ENCODE measurements around the gene ACAT2. TPM values are rescaled to one million over a fixed set of nuclear protein-coding genes. Genes with fewer than 3 reads are reported as not detected.

ACAT2 gene
- total RNA-seq, 1 experiment from 2014 or later, result 156 TPM

DNA sequence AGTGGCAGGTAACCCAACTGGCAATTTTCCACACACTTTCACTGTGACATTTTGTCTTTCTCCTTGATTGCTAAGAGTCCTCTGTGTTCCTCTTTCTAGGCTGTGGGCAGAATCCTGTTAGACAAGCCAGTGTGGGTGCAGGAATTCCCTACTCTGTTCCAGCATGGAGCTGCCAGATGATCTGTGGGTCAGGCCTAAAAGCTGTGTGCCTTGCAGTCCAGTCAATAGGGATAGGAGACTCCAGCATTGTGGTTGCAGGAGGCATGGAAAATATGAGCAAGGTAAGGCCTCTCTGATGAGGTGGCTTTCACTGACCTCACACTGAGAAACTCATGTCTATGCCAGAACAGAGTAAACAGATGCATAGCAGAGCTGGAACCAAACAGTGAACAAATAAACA is 5.1 kb downstream of the ACAT2 start:
- H3K4me3 Mint-ChIP-seq, result no peak overlapping the region
- H3K4me1 Mint-ChIP-seq, result peaks cover 6 to 9% of the 10 kb centered on the region in 2 experiments
- Histone ChIP-seq H3K18ac (ENCODE audit: insufficient read length, low read depth, low read length) (no peak overlapping the region), H3K4ac (ENCODE audit: low read depth, low read length) (no peak overlapping the region), H2BK120ac (ENCODE audit: low read depth, low read length, poor library complexity, severe bottlenecking) (no peak overlapping the region), H2BK12ac (ENCODE audit: insufficient read length, low read depth, low read length) (no peak overlapping the region), H4K20me1 (ENCODE audit: control insufficient read depth, insufficient read depth, insufficient read length) (peaks cover 2% of the 10 kb centered on the region), H3K23me2 (ENCODE audit: insufficient read length, low read depth, low read length, poor library complexity, severe bottlenecking) (peaks cover 7% of the 10 kb centered on the region), H3K9me3 (ENCODE audit: control insufficient read depth, low read depth, low read length) (no peaks in the 10 kb centered on the region), H3K14ac (ENCODE audit: insufficient read depth, low read length) (no peak overlapping the region), H2AFZ (ENCODE audit: low read length) (no peak overlapping the region), H2BK5ac (ENCODE audit: insufficient read length, low read length) (no peak overlapping the region), H2AK5ac (ENCODE audit: insufficient read length, low read length) (no peak overlapping the region), H3K27ac (ENCODE audit: insufficient read length, low read depth, low read length) (no peak overlapping the region), H3K79me1 (ENCODE audit: insufficient read depth, low read depth, low read length, poor library complexity, severe bottlenecking) (peaks cover 3% of the 10 kb centered on the region), H3K56ac (ENCODE audit: insufficient read length, low read depth, low read length) (no peak overlapping the region), H4K8ac (replicated peaks; ENCODE audit: insufficient read length, low read depth, low read length) (no peak overlapping the region), H3K4me1 (ENCODE audit: insufficient read depth, low read length) (peaks cover 2% of the 10 kb centered on the region; the same call in 1 of the 2 replicates), H4K5ac (ENCODE audit: insufficient read length, low read depth, low read length) (no peak overlapping the region), H3T11ph (ENCODE audit: low read length) (no peak overlapping the region), H2BK20ac (ENCODE audit: low read depth, low read length, poor library complexity, severe bottlenecking) (no peak overlapping the region), H3K4me2 (ENCODE audit: insufficient read depth, insufficient read length, low read length) (no peak overlapping the region), H4K91ac (ENCODE audit: insufficient read length, low read depth, low read length) (no peak overlapping the region), H3K23ac (ENCODE audit: insufficient read length, low read depth, low read length) (no peak overlapping the region), H3K9ac (ENCODE audit: extremely low read depth, insufficient read length, low read length) (no peak overlapping the region), H2BK15ac (ENCODE audit: low read depth, low read length) (no peak overlapping the region), H3K79me2 (ENCODE audit: insufficient read depth, low read length) (peaks cover 3% of the 10 kb centered on the region; the same call in 1 of the 2 replicates), H3K27me3 (ENCODE audit: insufficient read depth, low read length) (no peaks in the 10 kb centered on the region; the same call in 1 of the 2 replicates)
- TF ChIP-seq CTCF (conservative IDR thresholded peaks at IDR 0.05), result no peak
- peaks cover 78 to 89% (median 83%) of the 10 kb centered on the region in 3 experiments for H3K36me3 Mint-ChIP-seq (ENCODE audit: insufficient read depth in 1 of 3, low read depth in 3 of 3)
- DNase-seq, result no peak
- no peaks in the 10 kb centered on the region for H3K27me3 Mint-ChIP-seq (ENCODE audit: low read depth)
- 0 out of 7 replicates have a peak overlapping the region, but pooled peaks of 1 of the 3 experiments have one; percentile 53 for H3K27ac Mint-ChIP-seq
- H3K9me3 Mint-ChIP-seq, result peaks cover 0 to 4% of the 10 kb centered on the region in 2 experiments; a peak in 2 of 5 replicates

All from H9 (cell line).